AG09319 (cell line): ENCODE measurements around the gene PROM1.

Experiments used
- DNase-seq: peaks from one replicate; pipeline ENCODE4 v3.0.0-alpha.2; 2010; ENCODE audit warnings: low read depth; ENCODE audit errors: extremely low read depth
- CTCF ChIP-seq: IDR thresholded peaks from 2 replicates; pipeline ENCODE4 v1.5.1; 2011; ENCODE audit warnings: low read depth, mild to moderate bottlenecking, inconsistent platforms, low read length, moderate library complexity

Gene PROM1

DNA sequence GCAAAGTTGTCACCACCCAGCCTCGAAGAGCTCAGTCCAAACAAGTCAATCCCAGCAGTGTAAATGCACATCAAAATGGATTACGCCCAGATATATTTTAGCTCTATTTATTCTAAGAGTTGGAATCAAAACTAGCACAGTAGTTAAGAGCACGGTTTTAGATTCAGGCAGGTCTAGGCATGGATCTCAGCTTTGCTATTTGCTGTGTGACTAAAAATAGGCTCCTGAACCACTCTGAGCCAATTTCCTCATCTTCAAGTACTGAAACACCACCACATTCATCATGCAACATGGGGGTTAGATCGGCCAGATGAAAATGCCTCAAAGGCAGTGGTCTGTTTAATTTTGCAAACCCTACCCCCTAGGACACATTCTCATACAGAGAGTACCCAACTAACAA lies 65.0 kb downstream of the PROM1 start:
- DNase-seq = no peak
- TF ChIP-seq CTCF = no peak

DNA sequence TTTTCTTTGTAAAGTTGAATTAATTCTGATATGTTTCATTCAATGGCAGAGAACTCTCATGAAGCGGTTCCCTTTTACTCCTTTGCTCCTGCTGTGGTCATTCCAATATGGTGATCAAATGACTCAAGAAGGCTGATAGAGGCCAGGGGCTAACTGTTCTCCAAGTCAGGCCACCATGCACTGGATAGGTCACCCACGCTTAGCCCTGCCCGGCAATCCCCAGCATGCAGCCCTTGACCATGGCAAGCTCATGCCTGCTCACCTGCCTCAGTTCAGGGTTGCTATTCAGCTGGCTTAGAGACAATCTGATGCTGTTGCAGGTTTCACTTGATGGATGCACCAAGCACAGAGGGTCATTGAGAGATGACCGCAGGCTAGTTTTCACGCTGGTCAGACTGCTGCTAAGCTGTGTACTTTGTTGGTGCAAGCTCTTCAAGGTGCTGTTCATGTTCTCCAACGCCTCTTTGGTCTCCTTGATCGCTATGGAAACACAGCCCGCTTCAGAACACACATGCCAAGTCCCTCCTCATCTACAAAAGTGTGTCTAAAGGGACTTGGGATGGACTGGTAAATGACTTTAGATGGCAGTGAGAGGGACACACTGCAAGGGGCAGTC lies 65.7 kb downstream of the PROM1 start:
- no peak for TF ChIP-seq CTCF
- no peak for DNase-seq

GRCh38 chr4:16016536-16016935 lies 67.3 kb downstream of the PROM1 start:
- no peak for DNase-seq
- no peak for TF ChIP-seq CTCF

DNA sequence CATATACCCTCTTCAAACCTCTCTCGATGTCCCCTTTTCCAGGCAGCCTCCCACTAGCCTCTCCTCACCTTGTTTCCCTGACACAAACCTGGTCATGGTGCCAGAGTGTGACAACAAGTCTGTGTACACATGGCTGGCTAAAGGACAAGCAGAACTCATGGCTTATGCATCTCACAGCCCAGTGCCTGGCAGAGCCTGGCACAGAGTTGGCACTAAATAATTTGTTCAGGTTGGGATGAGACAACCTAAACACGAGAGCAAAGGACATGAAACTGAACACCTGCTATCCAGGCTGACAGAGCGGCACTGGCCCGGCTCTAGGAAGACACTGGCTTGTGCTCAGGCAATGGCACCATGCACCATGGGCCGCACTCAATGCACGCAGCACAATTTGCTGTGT lies 72.7 kb downstream of the PROM1 start:
- no peak for TF ChIP-seq CTCF
- no peak for DNase-seq

DNA sequence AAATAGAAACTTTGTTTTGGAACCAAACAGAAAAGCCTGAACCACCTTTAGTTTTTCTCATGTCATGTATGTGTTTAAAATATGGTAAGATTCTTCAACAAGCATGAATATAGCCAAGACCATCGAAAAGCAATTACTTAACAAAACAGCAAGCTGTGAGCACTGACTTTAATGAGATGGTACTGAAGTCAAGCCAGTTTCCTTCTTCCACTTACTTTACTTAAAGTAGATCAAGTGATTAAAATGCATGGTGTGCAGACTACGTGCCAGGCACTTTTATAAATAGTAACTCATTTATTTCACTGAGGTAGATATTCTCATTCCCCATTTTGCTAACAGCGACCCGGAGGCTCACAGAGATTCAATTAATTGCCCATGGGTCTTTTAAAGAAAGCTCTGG lies 74.7 kb downstream of the PROM1 start:
- TF ChIP-seq CTCF = no peak
- DNase-seq = no peak

GRCh38 chr4:16007471-16008095 lies 76.2 kb downstream of the PROM1 start:
- DNase-seq = no peak
- no peak for TF ChIP-seq CTCF

DNA sequence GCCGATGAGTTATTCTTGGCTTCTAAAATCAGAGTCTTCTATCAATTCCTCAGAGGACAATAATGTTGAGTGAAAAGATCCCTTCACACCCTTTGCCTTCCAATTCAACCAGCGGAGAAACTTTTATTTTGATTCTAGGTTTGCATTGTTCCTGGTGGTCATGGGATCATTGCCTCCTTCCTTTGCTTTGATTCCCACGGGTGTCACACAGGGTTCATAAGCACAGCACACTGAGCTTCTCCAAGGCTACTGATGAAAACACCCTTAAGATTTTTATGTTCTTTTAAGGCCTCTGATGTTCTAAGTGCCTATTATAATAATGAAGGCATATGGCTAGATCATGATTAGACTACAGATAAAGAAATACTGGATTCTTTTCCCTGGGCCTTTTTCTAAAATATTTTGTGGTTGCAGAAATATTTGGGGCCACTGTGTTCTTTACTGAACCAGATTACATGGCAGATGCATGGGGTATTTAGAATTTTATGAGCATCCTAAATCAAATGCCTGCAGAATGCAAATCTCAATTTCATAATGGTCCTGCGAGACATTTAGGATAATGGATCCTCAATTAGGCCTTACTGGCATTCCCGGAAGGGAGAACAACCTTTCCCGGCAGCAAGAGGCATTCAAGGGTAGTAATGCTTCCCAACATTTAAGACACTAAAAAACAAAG lies 76.9 kb downstream of the PROM1 start:
- TF ChIP-seq CTCF = no peak
- no peak for DNase-seq
